T-helper 2 cell treated with Interferon-gamma antibody and Interleukin-4, amounts not matched to agents 100 ng/mL and 5 ng/mL, for 36 hours (primary cell): ENCODE measurements around the gene ZSCAN22. TPM values are rescaled to one million over a fixed set of nuclear protein-coding genes. Genes with fewer than 3 reads are reported as not detected.
"Not testable (repeated sequence)": the region's sequence is repeated elsewhere in the genome, so short reads cannot be mapped to it uniquely, and the experiment has no call there.

ENCODE experiments used
- intact Hi-C: fragments of 100-400 bp; cut with micrococcal nuclease; formaldehyde crosslinking; loops from one replicate; pipeline ENCODE4 v1.15.1; 2023
- total RNA-seq: library from RNA; stranded (reverse); gene quantifications from 2 replicates; pipeline ENCODE4 v1.2.3, GENCODE V29; 2022

ZSCAN22 gene
- total RNA-seq, 1 donor from 2014 or later, result 4.3 TPM

- intact Hi-C loops, result no loop called here
These were observed 41.1 kb downstream of the ZSCAN22 start for GRCh38 chr19:58367698-58368454.

GRCh38 chr19:58368561-58369360, 42.0 kb downstream of the ZSCAN22 start:
- intact Hi-C loops, result no loop called here

- intact Hi-C loops, result no loop called here
These were observed 45.7 kb downstream of the ZSCAN22 start for GRCh38 chr19:58372311-58373133.

- intact Hi-C loops, result no loop called here
These were observed 47.4 kb downstream of the ZSCAN22 start for GRCh38 chr19:58374200-58374599.

- intact Hi-C loops, result not testable (repeated sequence)
These were observed 49.9 kb downstream of the ZSCAN22 start for GRCh38 chr19:58376724-58377123.

- intact Hi-C loops, result no loop called here
These were observed 52.5 kb downstream of the ZSCAN22 start for GRCh38 chr19:58379246-58379645.

GRCh38 chr19:58380037-58380661, 53.4 kb downstream of the ZSCAN22 start:
- intact Hi-C loops, result loop anchor here (1.0 to 2.0 kb wide), 3 partner anchors 33 to 197 kb away; partner anchors contain the start of genes ERVK3-1 and ZNF274

- intact Hi-C loops, result loop anchor here (1.0 to 2.0 kb wide), 12 partner anchors 19 to 198 kb away; partner anchors contain the start of genes ERVK3-1, MZF1, ZNF132 and ZNF274
These were observed 54.1 kb downstream of the ZSCAN22 start, which contains the start of gene ZNF837 for GRCh38 chr19:58380662-58381459. Gene ZNF837 (minus strand): TSS chr19:58381030. CDS start chr19:58369332, 11,698 bp downstream.

- intact Hi-C loops, result loop anchor here (1.0 to 2.0 kb wide), 11 partner anchors 19 to 199 kb away; partner anchors contain the start of genes MZF1, ZNF132, ZNF274 and ZNF497
These were observed 54.8 kb downstream of the ZSCAN22 start for GRCh38 chr19:58381460-58382212.

- intact Hi-C loops, result no loop called here
These were observed 56.3 kb downstream of the ZSCAN22 start for GRCh38 chr19:58382997-58383603.

GRCh38 chr19:58385313-58385890, 58.6 kb downstream of the ZSCAN22 start:
- intact Hi-C loops, result no loop called here

GRCh38 chr19:58385891-58386575, 59.2 kb downstream of the ZSCAN22 start:
- intact Hi-C loops, result no loop called here

GRCh38 chr19:58386576-58387337, 60.0 kb downstream of the ZSCAN22 start, which contains the start of gene RPS5:
Gene RPS5 (plus strand): TSS chr19:58387269. CDS start chr19:58388138, 869 bp downstream.
- intact Hi-C loops, result loop anchor here (1.0 kb wide), 6 partner anchors 15 to 80 kb away; partner anchors contain the start of genes ZNF132, ZNF497, ZNF584 and ZSCAN22

GRCh38 chr19:58387338-58388174, 60.8 kb downstream of the ZSCAN22 start:
- intact Hi-C loops, result loop anchor here (1.0 kb wide), 6 partner anchors 14 to 79 kb away; partner anchors contain the start of genes ZNF132, ZNF497, ZNF584 and ZSCAN22

- intact Hi-C loops, result no loop called here
These were observed 61.4 kb downstream of the ZSCAN22 start for GRCh38 chr19:58388175-58388526.
